ENCODE results near the gene NOC2L.

NOC2L gene

DNA sequence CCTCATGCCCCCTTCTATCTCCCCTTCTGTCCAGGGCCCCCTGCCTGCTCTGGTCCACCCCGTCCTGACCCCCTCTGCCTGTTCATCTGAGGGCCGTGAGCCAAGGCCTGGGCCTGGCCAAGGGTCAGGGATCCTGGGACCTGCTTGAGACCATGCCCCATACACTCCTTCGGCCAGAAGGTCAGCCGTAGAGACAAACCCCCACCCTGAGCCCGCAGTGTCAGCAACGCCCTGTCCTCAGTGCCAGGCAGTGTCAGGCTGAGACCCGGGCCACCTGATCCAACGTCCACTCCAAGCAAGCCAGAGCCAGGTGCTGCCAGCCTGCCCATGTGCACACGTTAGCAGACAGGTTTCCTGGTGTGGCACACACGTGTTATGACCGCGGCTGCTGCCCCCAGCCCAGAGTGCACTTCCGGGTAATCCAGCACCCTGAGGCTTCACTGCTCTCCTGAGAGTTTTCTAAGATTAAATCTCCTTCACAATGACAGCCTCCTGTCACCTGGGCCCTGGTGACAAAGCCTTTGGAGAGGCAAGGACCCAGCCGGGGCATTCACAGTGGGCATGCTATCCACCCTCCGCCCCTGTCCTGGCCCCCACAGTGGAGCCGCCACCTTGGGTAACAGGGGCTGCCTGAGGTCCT, 45.4 kb downstream of the NOC2L start:
- DNase-seq = no peak

DNA sequence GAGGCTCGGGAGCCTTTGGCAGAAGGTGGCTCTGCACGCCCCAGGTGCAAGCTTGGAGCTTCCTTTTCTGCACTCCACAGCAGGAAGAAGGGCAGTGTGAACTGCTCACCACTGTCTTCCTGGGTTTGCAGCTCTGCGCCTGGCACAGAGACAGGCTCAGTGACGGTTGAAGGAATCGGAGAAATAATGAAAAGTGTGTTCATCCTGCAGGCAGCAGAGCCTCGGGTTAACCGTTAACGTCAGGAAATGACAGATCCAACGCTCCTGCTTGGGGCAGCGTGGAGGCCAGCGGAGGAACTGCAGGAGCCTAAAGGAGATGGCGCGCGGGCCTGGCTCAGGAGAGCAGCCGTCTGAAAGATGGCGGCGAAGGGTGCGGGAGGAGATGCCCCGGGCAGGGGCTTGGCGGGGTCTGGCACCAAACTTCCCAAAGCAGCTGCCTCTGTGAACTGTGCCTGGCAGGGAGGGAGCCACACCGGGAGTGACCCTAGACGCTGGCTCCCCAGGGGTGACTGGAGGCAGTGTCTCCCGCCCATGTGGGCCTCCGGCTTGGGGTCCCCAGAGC, 46.2 kb downstream of the NOC2L start:
- DNase-seq = no peak

DNA sequence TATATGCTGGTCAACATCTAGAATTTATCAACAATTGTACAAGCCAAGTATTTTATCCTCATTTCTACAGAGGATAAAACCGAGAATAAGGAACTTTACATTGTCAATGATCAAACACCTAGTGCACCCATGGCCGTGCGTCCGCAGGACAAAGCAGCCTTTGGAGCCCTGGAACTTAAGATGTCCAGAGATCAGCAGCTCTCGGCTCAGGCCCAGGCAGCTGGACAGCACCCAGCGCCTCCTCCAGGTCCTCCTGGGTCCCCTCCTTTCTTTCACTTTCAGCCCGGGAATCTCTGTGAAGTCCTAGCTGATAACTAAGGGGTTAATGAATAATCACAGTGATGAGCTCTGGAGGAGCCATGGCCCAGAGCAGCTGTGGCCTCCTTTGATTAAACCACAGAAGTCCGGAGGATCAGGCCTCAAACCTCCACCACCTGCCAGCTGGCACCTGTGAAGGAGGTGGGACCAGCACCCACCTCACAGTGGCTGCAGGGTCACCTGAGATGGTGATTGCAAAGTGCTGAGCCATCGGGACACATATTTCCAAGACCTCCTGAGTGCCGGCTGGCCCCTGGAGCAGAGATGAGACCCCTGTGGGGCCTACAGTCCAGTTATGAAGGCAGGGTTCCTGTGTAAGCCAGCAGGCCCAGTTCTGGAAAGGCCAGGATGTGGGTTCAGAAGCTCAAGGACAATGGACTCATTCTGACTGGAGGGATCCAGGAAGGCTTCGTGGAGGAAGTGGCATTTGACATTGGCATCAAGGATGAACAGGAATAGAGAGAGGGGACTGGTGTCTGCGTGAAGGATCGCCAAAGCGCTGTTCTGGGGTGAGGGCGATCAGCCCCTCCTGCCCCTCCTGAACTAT, 46.9 kb downstream of the NOC2L start:
- peak; percentile 32 for DNase-seq

DNA sequence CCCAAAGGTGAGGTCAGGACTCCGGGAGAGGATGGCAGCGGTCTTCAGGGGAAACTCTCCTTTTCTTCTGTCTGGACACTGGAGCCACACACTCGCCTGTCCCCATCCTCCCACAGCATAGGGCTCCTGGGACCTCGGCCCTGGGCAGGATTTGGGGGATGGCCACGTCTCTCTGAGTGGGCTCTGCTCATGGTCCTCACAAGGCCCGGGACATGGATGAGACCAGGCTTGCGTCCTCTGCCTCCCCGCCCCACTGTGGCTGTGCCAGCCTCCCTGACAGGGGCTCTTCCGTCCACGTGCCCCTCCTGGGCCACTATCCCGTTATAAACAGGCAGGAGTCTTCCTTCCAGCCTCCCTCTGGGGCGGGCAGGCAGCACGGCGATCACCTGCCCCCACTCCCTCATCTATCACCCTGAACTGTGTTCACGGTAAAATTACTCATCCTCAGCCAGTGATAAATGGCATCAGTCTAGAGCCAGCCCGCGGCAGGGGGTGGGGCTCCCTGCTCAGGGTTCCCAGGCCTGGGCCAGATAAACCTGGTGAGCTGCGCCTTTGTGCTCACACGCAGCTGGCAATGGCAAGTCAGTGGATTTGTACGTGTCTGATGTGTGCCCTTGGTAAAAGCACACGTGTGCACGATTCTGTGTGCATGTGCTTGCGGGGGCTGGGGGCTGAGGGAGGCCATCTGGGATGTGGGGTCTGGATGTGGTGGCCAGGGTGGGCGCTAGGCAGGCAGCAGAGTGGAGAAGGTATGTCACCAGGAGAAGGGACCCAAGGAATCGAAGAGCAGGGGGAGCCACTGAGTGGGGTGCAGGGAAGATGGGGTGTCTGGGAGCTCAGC, 48.0 kb downstream of the NOC2L start:
- DNase-seq = peak; percentile 68

GRCh38 chr1:910311-910880, 48.7 kb downstream of the NOC2L start:
- DNase-seq = no peak

DNA sequence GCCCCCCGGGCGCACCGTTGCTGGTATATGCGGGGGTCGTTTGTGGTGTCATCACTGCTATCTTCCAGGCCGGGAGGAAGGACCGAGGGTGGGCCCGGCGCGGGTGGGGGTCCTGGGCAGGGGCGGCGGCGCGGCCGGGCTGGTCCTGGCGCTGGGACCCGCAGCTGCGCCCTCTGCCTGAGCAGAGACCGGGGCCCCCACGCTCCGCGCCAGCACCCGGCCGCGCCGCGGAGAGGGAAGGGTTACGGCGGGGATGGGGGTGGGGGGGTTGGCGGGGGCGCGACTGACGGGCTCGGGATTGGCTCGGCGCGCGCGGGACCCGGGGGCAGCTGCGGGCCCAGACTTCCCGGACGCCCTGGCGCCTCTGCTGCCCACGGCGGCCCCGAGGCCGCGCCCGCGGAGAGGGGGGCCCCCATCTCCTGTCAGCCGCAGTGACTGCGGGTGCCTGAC, 49.2 kb downstream of the NOC2L start:
- DNase-seq = peak; percentile 40

DNA sequence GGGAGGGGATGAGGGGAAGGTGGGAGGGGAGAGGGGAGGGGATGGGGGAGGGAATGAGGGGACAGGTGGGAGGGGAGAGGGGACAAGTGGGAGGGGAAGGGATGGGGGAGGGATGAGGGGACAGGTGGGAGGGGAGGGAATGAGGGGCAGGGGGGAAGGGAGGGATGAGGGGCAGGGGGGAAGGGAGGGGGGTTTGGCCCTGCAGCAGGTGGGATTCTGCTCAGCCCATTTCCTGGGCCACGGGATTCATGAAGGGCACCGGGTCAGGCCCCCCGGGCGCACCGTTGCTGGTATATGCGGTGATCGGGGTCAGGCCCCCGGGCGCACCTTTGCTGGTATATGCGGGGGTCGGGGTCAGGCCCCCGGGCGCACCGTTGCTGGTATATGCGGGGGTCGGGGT, 50.4 kb downstream of the NOC2L start:
- no peak for DNase-seq

GRCh38 chr1:907611-908451, 51.2 kb downstream of the NOC2L start:
- no peak for DNase-seq

DNA sequence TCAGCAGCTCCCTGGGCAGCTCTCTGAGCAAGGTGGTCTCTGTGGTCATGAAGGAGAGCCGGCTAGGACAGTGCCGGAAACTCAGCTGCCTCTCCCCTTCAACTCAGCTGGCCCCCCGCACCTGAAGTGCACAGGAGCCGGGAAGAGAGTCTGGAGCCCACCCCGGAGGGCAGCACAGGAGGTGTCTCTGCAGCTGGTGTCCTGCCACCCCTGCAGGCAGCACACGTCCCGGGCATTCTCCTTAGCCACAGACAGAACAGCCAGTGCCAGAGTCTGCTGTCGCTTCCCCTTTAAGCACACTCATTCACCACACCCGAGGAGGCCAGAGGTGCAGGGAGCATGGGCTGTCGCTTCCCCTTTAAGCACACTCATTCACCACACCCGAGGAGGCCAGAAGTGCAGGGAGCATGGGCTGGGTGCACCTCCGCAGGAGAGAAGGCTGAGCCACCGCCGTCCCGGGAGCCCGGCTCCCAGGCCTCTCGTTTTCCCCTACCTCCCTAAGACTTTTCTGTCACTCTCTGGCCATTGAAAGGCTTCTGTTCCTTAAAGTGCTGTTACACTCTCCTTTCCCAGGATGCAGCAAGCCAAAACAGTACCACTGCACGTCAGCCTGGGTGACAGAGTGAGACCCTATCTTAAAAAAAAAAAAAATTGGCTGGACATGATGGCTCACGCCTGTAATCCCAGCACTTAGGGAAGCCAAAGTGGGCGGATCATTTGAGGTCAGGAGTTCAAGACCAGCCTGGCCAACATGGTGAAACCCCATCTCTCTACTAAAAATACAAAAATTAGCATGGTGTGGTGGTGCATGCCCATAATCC, 52.2 kb downstream of the NOC2L start:
- no peak for DNase-seq

- DNase-seq = no peak
Measured at GRCh38 chr1:905811-906599, 53.1 kb downstream of the NOC2L start.

DNA sequence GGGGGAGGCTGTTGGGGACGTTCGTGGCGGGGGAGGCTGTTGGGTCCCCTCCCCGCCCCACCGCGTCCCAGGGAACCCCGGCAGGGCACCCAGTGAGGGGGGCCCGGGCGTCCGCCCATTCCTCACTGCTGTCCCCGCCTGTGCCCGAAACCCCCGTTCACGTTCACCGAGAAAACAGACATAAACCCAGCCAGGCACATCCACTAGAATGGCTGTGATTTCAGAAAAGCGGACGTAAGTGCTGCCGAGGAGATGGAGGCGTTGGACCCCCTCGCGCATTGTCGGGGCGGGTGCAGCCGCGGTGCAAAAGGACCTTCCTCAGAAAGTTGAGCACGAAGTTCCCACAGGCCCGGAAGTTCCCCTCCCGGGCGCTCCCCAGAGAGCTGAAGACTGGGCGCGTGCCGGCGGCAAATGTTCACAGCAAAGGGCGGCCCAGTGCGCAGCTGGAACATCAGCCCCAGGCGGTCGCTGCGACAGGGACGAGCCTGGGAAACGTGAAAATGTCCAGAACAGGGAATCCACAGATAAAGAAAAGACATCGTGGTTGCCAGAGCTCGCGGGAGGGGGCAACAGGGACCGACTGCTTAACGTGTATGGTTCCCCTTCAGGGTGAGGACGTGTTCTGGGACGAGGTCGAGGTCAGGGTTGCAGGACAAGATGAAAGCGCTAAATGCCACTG, 53.8 kb downstream of the NOC2L start:
- peak; percentile 74 for DNase-seq

- DNase-seq = peak; percentile 76
Measured at GRCh38 chr1:904310-904950, 54.6 kb downstream of the NOC2L start.

DNA sequence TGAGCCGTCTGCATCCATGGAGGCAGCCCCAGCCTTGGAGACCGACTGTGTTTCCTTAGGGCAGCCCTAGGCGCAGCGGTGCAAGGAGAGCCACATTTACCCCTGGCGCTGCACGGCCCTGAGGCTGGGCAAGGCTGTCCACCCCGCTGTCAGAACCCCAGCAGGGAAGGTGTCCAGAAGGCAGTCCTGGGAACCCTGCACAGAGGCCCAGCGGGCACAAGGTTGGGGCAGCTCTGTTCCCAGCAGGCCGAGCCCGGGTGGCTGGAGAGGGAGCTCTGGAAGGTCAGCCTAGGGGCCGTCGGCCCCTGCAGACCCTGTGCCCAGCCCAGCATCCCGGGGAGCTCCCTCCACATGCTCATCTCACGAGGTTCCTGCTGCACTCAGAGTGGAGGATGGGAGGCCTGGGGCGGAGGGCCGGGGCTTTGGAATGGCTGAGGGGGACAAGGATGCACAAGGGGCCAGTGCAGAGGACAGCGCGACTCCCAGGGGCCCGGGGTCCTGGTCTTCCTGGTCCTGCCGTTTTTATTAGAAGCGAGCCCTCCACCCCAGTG, 55.3 kb downstream of the NOC2L start:
- DNase-seq = no peak

GRCh38 chr1:903305-903704, 55.8 kb downstream of the NOC2L start:
- DNase-seq = no peak

GRCh38 chr1:902802-903201, 56.3 kb downstream of the NOC2L start:
- no peak for DNase-seq

- DNase-seq = no peak
Measured at GRCh38 chr1:901108-901859, 57.8 kb downstream of the NOC2L start.

DNA sequence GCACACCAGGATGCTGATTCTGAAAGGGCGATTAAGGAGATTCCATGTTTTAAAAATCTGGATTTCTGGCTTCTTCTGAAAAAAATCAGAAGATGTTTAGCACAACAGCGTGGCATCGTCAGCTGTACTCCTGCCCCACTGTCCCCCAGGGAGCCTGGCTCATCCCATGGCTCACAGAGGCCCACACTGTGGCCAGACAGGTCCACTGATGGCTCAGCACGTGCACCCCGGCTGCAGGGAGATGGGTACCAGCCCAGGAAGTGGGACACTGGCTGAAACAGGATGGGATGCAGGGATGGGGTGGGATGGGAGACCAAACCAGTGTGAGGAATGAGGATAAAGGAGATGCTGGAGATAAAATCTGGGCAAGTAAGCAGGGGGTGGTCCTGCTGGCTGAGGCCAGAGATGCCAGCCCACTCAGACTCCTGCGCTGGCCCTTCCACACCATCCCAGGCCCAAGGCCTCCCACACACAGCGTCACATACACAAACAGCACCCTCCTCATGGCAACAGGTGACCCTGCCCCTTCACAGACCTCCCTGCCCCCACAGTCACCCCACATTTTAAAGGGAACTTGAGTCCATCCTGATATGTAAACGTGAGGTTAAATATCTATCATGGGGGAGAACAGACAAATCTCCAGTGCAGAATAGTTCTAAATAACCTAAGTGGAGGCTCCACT, 59.3 kb downstream of the NOC2L start:
- DNase-seq = no peak

Data from NCI-H69 (cell line).